Uterus (tissue), 2 donors: ENCODE results near the gene WSCD1.

ENCODE experiments used
- POLR2A ChIP-seq, 2 donors: fragments of 450-650 bp; IDR thresholded peaks; one replicate each; pipeline ENCODE4 v1.6.1; 2016; ENCODE audit warnings: antibody characterized with exemption in 2 of 2, mild to moderate bottlenecking in 1 of 2, moderate library complexity in 1 of 2
- TF ChIP-seq, protein P1 (sequence below), 4 experiments: fragments of 200-600 bp in 2 of 4; fragments of 450-650 bp in 2 of 4; sonication (generic) in 2 of 4; IDR thresholded peaks; one replicate each; pipeline ENCODE4 v1.5.1; 2016 to 2019; ENCODE audit warnings: antibody characterized with exemption in 4 of 4, mild to moderate bottlenecking in 2 of 4, moderate library complexity in 1 of 4

DNA sequence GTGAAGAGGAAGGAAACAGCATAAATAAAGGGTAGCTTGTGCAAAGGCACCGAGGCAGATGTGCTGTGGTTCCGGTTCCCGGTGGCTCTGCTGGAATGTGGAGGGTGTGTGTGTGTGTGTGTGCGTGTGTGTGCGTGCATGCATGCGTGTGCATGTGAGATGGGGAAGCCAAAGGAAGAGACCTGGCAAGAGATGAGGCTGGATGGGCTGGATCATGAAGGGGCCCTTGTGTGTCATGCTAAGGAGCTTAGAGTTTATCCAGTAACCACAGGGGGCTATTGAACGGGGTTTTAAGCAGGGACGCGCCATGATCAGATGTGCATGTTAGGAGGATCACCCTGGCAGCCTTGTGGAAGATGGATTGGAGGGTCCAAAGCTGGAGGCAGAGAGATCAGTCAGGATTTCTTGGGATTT, 8.3 kb downstream of the WSCD1 start:
- TF ChIP-seq, protein P1, sequence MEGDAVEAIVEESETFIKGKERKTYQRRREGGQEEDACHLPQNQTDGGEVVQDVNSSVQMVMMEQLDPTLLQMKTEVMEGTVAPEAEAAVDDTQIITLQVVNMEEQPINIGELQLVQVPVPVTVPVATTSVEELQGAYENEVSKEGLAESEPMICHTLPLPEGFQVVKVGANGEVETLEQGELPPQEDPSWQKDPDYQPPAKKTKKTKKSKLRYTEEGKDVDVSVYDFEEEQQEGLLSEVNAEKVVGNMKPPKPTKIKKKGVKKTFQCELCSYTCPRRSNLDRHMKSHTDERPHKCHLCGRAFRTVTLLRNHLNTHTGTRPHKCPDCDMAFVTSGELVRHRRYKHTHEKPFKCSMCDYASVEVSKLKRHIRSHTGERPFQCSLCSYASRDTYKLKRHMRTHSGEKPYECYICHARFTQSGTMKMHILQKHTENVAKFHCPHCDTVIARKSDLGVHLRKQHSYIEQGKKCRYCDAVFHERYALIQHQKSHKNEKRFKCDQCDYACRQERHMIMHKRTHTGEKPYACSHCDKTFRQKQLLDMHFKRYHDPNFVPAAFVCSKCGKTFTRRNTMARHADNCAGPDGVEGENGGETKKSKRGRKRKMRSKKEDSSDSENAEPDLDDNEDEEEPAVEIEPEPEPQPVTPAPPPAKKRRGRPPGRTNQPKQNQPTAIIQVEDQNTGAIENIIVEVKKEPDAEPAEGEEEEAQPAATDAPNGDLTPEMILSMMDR (IDR thresholded peaks at IDR 0.05), result no peak
- no peak for TF ChIP-seq POLR2A (IDR thresholded peaks at IDR 0.05)
